HUES64 (cell line): ENCODE data around the gene MAP1S.
A peak's percentile ranks its signal among the peaks of the same experiment; 100 is the strongest.
"Not testable (repeated sequence)": the region's sequence is repeated elsewhere in the genome, so short reads cannot be mapped to it uniquely, and the experiment has no call there.

Source experiments
- H3K27ac ChIP-seq: 2 replicates; pipeline ENCODE4 v1.7.0; 2013; ENCODE audit warnings: low read depth, low read length, inconsistent platforms
- H3K27me3 ChIP-seq: 2 replicates; pipeline ENCODE4 v1.6.1; 2013; ENCODE audit warnings: mild to moderate bottlenecking, low read length; ENCODE audit not compliant: insufficient read depth
- H3K36me3 ChIP-seq: 2 replicates; pipeline ENCODE4 v1.6.1; 2013; ENCODE audit warnings: mild to moderate bottlenecking, low read length; ENCODE audit not compliant: insufficient read depth
- H3K4me1 ChIP-seq: 2 replicates; pipeline ENCODE4 v1.6.1; 2013; ENCODE audit warnings: mild to moderate bottlenecking, low read length, moderate library complexity; ENCODE audit not compliant: insufficient read depth
- H3K4me3 ChIP-seq: 2 replicates; pipeline ENCODE4 v1.5.1; 2013; ENCODE audit warnings: mild to moderate bottlenecking, low read length, moderate library complexity
- H3K9ac ChIP-seq: 2 replicates; pipeline ENCODE4 v1.6.1; 2013; ENCODE audit warnings: mild to moderate bottlenecking, low read depth, low read length
- H3K9me3 ChIP-seq: 2 replicates; pipeline ENCODE4 v1.6.1; 2013; ENCODE audit warnings: low read depth, low read length; ENCODE audit not compliant: insufficient read depth
- WGBS: fragments of 150-250, 120-280 bp; methylation state at CpG from one replicate; pipeline ENCODE4 v1.1.7; 2013; ENCODE audit warnings: missing lambda C conversion rate; 5-methylcytosine and 5-hydroxymethylcytosine counted together

Gene MAP1S

DNA sequence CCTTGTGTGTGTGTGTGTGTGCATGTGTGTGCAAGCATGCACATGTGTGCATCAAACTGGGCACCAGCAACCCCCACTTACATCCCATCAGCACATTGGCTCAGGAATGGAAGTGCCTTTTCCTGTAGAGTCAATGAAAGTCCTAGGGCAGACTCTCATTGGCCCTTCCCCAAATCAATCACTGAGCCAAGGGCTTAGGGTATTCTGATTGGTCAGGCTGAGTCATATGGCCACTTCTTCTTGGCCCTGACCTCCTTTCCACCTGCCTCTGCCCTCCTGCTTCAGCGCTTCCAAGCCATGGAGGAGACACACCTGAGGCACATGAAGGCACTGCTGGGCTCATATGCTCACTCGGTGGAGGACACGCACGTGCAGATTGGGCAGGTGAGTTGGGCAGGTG, 52.9 kb downstream of the MAP1S start:
- H3K4me1 ChIP-seq: no peaks in the 10 kb centered on the region
- H3K27ac ChIP-seq: no peak overlapping the region
- WGBS: 94% methylated on average over 4 of the region's 4 CpGs
- no peak overlapping the region for H3K9ac ChIP-seq
- H3K9me3 ChIP-seq: no peaks in the 10 kb centered on the region
- no peaks in the 10 kb centered on the region for H3K27me3 ChIP-seq
- no peaks in the 10 kb centered on the region for H3K36me3 ChIP-seq
- no peak overlapping the region for H3K4me3 ChIP-seq

GRCh38 chr19:17775245-17775927, 56.1 kb downstream of the MAP1S start:
- H3K9ac ChIP-seq: no peak overlapping the region
- no peaks in the 10 kb centered on the region for H3K9me3 ChIP-seq
- H3K27me3 ChIP-seq: no peaks in the 10 kb centered on the region
- H3K4me1 ChIP-seq: no peaks in the 10 kb centered on the region
- 51% methylated on average over 16 of the region's 16 CpGs for WGBS
- no peaks in the 10 kb centered on the region for H3K36me3 ChIP-seq
- no peak overlapping the region for H3K27ac ChIP-seq
- H3K4me3 ChIP-seq: no peak overlapping the region

DNA sequence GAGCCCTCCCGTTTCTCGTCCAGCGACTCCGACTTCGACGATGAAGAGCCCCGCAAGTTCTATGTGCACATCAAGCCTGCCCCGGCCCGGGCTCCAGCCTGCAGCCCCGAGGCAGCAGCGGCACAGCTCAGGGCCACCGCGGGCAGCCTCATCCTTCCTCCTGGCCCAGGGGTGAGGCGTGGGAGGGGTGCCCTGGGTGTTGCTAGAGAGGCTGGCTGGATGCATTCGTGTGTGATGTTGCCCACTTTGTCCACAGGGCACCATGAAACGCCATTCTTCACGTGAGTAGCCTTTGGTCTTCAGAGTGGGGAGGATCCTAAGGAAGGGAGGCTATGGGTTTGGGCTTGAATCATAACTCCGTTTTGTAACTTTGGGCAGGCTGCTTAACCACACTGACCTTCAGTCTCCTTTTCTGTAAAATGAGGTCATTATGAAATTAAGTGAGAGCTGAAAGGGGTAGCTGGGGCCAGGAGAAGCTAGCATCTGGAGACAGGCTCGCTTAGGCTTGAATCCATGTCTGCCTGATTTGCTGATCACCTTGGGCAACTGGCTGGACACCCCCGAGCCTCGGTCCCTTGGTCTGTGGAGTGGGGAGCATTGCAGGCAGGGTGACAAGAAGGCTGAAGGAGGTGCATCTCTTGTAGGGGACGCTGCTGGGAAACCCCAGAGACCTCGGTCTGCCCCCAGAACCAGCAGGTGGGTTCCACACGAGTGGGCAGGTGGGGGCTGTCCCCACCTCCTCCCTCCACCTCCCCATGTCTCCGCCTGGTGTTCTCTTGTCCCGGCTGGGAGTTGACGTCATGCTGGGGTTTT, 56.9 kb downstream of the MAP1S start:
- 82% methylated on average over 24 of the region's 27 CpGs for WGBS
- no peaks in the 10 kb centered on the region for H3K36me3 ChIP-seq
- H3K4me1 ChIP-seq: no peaks in the 10 kb centered on the region
- H3K9me3 ChIP-seq: no peaks in the 10 kb centered on the region
- H3K27ac ChIP-seq: no peak overlapping the region
- H3K4me3 ChIP-seq: no peak overlapping the region
- no peak overlapping the region for H3K9ac ChIP-seq
- H3K27me3 ChIP-seq: no peaks in the 10 kb centered on the region

DNA sequence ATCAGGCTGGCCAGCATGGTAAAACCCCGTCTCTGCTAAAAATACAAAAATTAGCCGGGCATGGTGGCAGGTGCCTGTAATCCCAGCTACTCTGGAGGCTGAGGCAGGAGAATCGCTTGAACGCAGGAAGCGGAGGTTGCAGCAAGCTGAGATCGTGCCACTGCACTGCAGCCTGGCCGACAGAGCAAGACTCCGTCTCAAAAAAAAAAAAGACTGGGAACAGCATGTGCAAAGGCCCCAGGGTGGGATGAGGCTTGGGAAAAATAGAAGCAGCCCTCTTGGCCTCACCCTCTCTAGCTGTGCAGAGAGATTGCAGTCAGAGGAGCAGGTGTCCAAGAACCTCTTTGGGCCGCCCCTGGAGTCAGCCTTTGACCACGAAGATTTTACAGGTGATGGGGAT, 58.6 kb downstream of the MAP1S start:
- H3K27ac ChIP-seq, H3K9ac ChIP-seq, H3K36me3 ChIP-seq, H3K4me3 ChIP-seq, H3K27me3 ChIP-seq, H3K4me1 ChIP-seq, H3K9me3 ChIP-seq: not testable (repeated sequence)
- WGBS: 80% methylated on average over 10 of the region's 10 CpGs

DNA sequence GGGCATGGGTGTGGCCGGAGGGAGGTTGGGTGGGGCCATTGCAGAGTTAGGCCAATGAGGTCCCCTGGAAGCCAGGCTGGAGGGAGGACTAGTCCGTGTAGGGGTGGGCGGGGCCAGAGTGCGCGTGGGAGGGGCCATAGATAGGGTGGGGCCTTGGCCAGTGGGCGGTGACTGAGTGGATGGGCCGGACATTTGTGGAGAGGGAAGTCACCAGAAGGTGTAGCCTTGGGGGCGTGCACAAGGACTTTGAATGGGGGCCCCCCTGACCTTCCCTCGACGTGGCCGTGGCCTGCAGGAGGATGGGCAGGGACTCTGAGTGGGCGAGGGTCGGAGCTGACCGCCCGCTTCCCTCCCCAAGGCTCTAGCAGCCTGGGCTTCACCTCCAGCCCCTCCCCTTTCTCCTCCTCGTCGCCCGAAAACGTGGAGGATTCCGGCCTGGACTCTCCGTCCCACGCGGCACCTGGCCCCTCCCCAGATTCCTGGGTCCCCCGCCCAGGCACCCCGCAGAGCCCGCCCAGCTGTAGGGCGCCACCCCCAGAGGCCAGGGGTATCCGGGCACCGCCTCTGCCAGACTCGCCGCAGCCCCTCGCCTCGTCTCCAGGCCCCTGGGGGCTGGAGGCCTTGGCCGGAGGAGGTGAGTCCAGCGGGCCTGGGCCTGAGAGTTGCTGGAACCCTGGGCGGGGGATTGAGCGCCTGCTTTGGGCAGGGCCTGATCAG, 59.1 kb downstream of the MAP1S start:
- H3K9me3 ChIP-seq: no peaks in the 10 kb centered on the region
- peaks cover 4% of the 10 kb centered on the region; the same call in 1 of the 2 replicates for H3K36me3 ChIP-seq
- peak overlapping the region; percentile 72 for H3K4me3 ChIP-seq
- H3K9ac ChIP-seq: 0 out of 2 replicates have a peak overlapping the region, but pooled peaks have one; percentile 11
- H3K27ac ChIP-seq: peak overlapping the region; percentile 5; the same call in 1 of the 2 replicates
- WGBS: 4% methylated on average over 37 of the region's 37 CpGs
- H3K4me1 ChIP-seq: no peaks in the 10 kb centered on the region
- H3K27me3 ChIP-seq: no peaks in the 10 kb centered on the region

GRCh38 chr19:17778968-17779929, 60.0 kb downstream of the MAP1S start:
- 0 out of 2 replicates have a peak overlapping the region, but pooled peaks have one; percentile 11 for H3K9ac ChIP-seq
- H3K27me3 ChIP-seq: no peaks in the 10 kb centered on the region
- H3K4me1 ChIP-seq: no peaks in the 10 kb centered on the region
- peak overlapping the region; percentile 5; the same call in 1 of the 2 replicates for H3K27ac ChIP-seq
- H3K9me3 ChIP-seq: no peaks in the 10 kb centered on the region
- 9% methylated on average over 25 of the region's 25 CpGs for WGBS
- peak overlapping the region; percentile 72 for H3K4me3 ChIP-seq
- peaks cover 4% of the 10 kb centered on the region; the same call in 1 of the 2 replicates for H3K36me3 ChIP-seq

DNA sequence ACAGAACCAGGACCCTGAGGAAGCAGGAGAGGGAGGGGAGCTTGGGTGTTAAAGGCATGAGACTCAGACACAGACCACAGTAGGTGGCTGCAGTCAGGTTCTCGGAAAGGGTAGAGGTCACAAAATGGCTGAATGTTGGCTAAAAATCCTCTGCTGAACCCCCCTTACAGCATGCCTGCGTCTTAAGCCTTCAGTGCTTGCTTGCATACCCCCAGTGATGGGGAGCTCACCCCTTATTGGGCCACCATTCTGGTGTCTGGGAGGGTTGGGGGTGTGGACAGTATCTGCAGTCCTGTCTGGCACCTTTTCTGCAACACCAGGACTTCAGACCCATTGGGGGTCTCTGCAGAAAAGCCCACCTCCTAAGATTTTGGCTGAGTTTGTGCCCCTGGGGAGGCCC, 61.5 kb downstream of the MAP1S start:
- 78% methylated on average over 2 of the region's 2 CpGs for WGBS
- no peak overlapping the region for H3K9ac ChIP-seq
- no peaks in the 10 kb centered on the region for H3K27me3 ChIP-seq
- H3K27ac ChIP-seq: no peak overlapping the region
- no peak overlapping the region for H3K4me3 ChIP-seq
- no peaks in the 10 kb centered on the region for H3K4me1 ChIP-seq
- H3K36me3 ChIP-seq: peaks cover 7% of the 10 kb centered on the region; the same call in 1 of the 2 replicates
- H3K9me3 ChIP-seq: no peaks in the 10 kb centered on the region

GRCh38 chr19:17783721-17784120, 64.4 kb downstream of the MAP1S start:
- not testable (repeated sequence) for H3K4me1 ChIP-seq, H3K9me3 ChIP-seq, H3K9ac ChIP-seq, H3K27me3 ChIP-seq, H3K27ac ChIP-seq, H3K36me3 ChIP-seq, H3K4me3 ChIP-seq
- 90% methylated on average over 5 of the region's 5 CpGs for WGBS
